Peyer's patch (tissue), 4 donors: ENCODE measurements around the gene CAV1.

Source experiments
- POLR2A ChIP-seq, 2 donors: fragments of 450-650 bp; IDR thresholded peaks; one replicate each; pipeline ENCODE4 v1.5.1; 2017; ENCODE audit warnings: antibody characterized with exemption in 2 of 2, mild to moderate bottlenecking in 2 of 2, moderate library complexity in 2 of 2
- TF ChIP-seq, protein P1 (sequence below), 6 experiments: fragments of 450-650 bp in 4 of 6; fragments of 200-600 bp in 2 of 6; sonication (generic) in 1 of 6; IDR thresholded peaks; one replicate each; pipeline ENCODE4 v1.5.1; 2017 to 2019; ENCODE audit warnings: antibody characterized with exemption in 6 of 6, mild to moderate bottlenecking in 3 of 6, moderate library complexity in 1 of 6

- TF ChIP-seq, protein P1, sequence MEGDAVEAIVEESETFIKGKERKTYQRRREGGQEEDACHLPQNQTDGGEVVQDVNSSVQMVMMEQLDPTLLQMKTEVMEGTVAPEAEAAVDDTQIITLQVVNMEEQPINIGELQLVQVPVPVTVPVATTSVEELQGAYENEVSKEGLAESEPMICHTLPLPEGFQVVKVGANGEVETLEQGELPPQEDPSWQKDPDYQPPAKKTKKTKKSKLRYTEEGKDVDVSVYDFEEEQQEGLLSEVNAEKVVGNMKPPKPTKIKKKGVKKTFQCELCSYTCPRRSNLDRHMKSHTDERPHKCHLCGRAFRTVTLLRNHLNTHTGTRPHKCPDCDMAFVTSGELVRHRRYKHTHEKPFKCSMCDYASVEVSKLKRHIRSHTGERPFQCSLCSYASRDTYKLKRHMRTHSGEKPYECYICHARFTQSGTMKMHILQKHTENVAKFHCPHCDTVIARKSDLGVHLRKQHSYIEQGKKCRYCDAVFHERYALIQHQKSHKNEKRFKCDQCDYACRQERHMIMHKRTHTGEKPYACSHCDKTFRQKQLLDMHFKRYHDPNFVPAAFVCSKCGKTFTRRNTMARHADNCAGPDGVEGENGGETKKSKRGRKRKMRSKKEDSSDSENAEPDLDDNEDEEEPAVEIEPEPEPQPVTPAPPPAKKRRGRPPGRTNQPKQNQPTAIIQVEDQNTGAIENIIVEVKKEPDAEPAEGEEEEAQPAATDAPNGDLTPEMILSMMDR (IDR thresholded peaks at IDR 0.05): no peak
- no peak for TF ChIP-seq POLR2A (IDR thresholded peaks at IDR 0.05)
Observed at GRCh38 chr7:116503835-116504234, 21.0 kb upstream of the CAV1 start.
